Activated B cell treated with CpG ODN at 0.5 μM for 24 hours (primary cell): ENCODE data around the gene PTPN7. TPM values are rescaled to one million over a fixed set of nuclear protein-coding genes. Genes with fewer than 3 reads are reported as not detected.

ENCODE experiments used
- ATAC-seq: fragments of 200-7000 bp; cut with Tn5 transposase; one replicate; pipeline ENCODE4 v1.10.0; 2021; ENCODE audit warnings: low read depth, mild to moderate bottlenecking, moderate library complexity
- CTCF ChIA-PET: fragments of 350-600 bp; sonication (Branson Sonifier 250); formaldehyde crosslinking; loops from one replicate; lab custom pipeline; 2021; ENCODE audit warnings: antibody characterized with exemption; lab: Charles Lee
- POLR2A ChIA-PET: fragments of 350-600 bp; sonication (Branson Sonifier 250); formaldehyde crosslinking; loops from one replicate; lab custom pipeline; 2021; ENCODE audit warnings: antibody characterized with exemption; lab: Charles Lee
- DNase-seq: peaks from one replicate; pipeline ENCODE4 v3.0.0; 2022
- H3K27ac Mint-ChIP-seq: one replicate; pipeline ENCODE4 v1.8.0; 2020; ENCODE audit warnings: mixed read lengths
- H3K27me3 Mint-ChIP-seq: one replicate; pipeline ENCODE4 v1.8.0; 2021; ENCODE audit warnings: mixed read lengths
- H3K36me3 Mint-ChIP-seq: one replicate; pipeline ENCODE4 v1.8.0; 2021; ENCODE audit warnings: low read depth, mixed read lengths
- H3K4me1 Mint-ChIP-seq: one replicate; pipeline ENCODE4 v1.8.0; 2021; ENCODE audit warnings: mixed read lengths
- H3K4me3 Mint-ChIP-seq: one replicate; pipeline ENCODE4 v1.8.0; 2020; ENCODE audit warnings: mild to moderate bottlenecking, mixed read lengths
- H3K9me3 Mint-ChIP-seq: one replicate; pipeline ENCODE4 v1.8.0; 2020; ENCODE audit warnings: mixed read lengths
- CTCF ChIP-seq: fragments of 200-600 bp; IDR thresholded peaks from one replicate; pipeline ENCODE4 v1.8.0; 2022; ENCODE audit warnings: antibody characterized with exemption, mild to moderate bottlenecking
- intact Hi-C: fragments of 100-400 bp; cut with micrococcal nuclease; formaldehyde crosslinking; loops from one replicate; pipeline ENCODE4 v1.15.1; 2024
- total RNA-seq: library from RNA; stranded (reverse); gene quantifications from 2 replicates; pipeline ENCODE4 v1.2.3, GENCODE V29; 2022

The PTPN7 gene
- total RNA-seq, 1 donor from 2014 or later: 31.0 TPM

- TF ChIP-seq CTCF: no peak
- ChIA-PET CTCF (interaction anchor here (0.9 kb wide), 2 partner anchors 8 to 12 kb away, joined by 3 to 4 read pairs; no protein-coding TSS in a partner anchor), POLR2A (no interaction called here)
These were observed 16.8 kb upstream of the PTPN7 start for GRCh38 chr1:202176949-202177927.

GRCh38 chr1:202173993-202174392, 13.6 kb upstream of the PTPN7 start:
- intact Hi-C loops: no loop called here
- Mint-ChIP-seq H3K9me3 (no peaks in the 10 kb centered on the region), H3K27ac (no peak overlapping the region), H3K4me1 (no peaks in the 10 kb centered on the region), H3K36me3 (no peaks in the 10 kb centered on the region), H3K27me3 (no peaks in the 10 kb centered on the region), H3K4me3 (no peak overlapping the region)
- ChIA-PET POLR2A (no interaction called here), CTCF (interaction anchor here (0.9 to 1.5 kb wide), 4 partner anchors 12 to 20 kb away, joined by 3 to 5 read pairs (median 4); no protein-coding TSS in a partner anchor)
- no peak for TF ChIP-seq CTCF
- ATAC-seq (no peak), DNase-seq (no peak)

More at GRCh38 chr1:202176949-202177927, 16.8 kb upstream of the PTPN7 start:
- ATAC-seq (no peak), DNase-seq (no peak)
- no peaks in the 10 kb centered on the region for H3K9me3 Mint-ChIP-seq
- H3K36me3 Mint-ChIP-seq: no peaks in the 10 kb centered on the region
- no peak overlapping the region for H3K4me3 Mint-ChIP-seq
- H3K27me3 Mint-ChIP-seq: peaks cover 4% of the 10 kb centered on the region
- peaks cover 2% of the 10 kb centered on the region for H3K4me1 Mint-ChIP-seq
- intact Hi-C loops: no loop called here
- H3K27ac Mint-ChIP-seq: no peak overlapping the region

GRCh38 chr1:202172015-202172355, 11.6 kb upstream of the PTPN7 start:
- intact Hi-C loops: no loop called here
- no peak for ATAC-seq
- Mint-ChIP-seq H3K27ac (no peak overlapping the region), H3K4me3 (no peak overlapping the region), H3K4me1 (no peaks in the 10 kb centered on the region), H3K27me3 (peaks cover 1% of the 10 kb centered on the region), H3K36me3 (no peaks in the 10 kb centered on the region), H3K9me3 (no peaks in the 10 kb centered on the region)
- ChIA-PET POLR2A (no interaction called here), CTCF (no interaction called here)
- DNase-seq: no peak
- no peak for TF ChIP-seq CTCF

GRCh38 chr1:202171292-202172014, 11.1 kb upstream of the PTPN7 start:
- ATAC-seq (no peak), DNase-seq (no peak)
- peaks cover 1% of the 10 kb centered on the region for H3K27me3 Mint-ChIP-seq
- H3K9me3 Mint-ChIP-seq: no peaks in the 10 kb centered on the region
- no peak overlapping the region for H3K27ac Mint-ChIP-seq
- peaks cover under 1% of the 10 kb centered on the region for H3K4me1 Mint-ChIP-seq
- ChIA-PET POLR2A (no interaction called here), CTCF (no interaction called here)
- no peak for TF ChIP-seq CTCF
- H3K36me3 Mint-ChIP-seq: no peaks in the 10 kb centered on the region
- intact Hi-C loops: no loop called here
- no peak overlapping the region for H3K4me3 Mint-ChIP-seq

- H3K27ac Mint-ChIP-seq: no peak overlapping the region
- intact Hi-C loops: no loop called here
- peaks cover 1% of the 10 kb centered on the region for H3K27me3 Mint-ChIP-seq
- CTCF ChIA-PET: no interaction called here
- H3K4me1 Mint-ChIP-seq: peaks cover 5% of the 10 kb centered on the region
- ATAC-seq (no peak), DNase-seq (no peak)
- H3K4me3 Mint-ChIP-seq: no peak overlapping the region
- H3K9me3 Mint-ChIP-seq: no peaks in the 10 kb centered on the region
- no peaks in the 10 kb centered on the region for H3K36me3 Mint-ChIP-seq
- POLR2A ChIA-PET: no interaction called here
- no peak for TF ChIP-seq CTCF
These were observed 10.3 kb upstream of the PTPN7 start for GRCh38 chr1:202170726-202171125.
